SK-N-SH treated with all-trans-retinoic acid at 6 μM for 48 hours (cell line): Measurements from ENCODE around the gene TMEM82.

Experiments used
- ATAC-seq: fragments of 200-7000 bp; cut with Tn5 transposase; 3 replicates; pipeline ENCODE4 v1.9.1; 2020; ENCODE audit warnings: mild to moderate bottlenecking, moderate library complexity
- ARNTL ChIP-seq: fragments of 450-650 bp; formaldehyde crosslinking; IDR thresholded peaks from 2 replicates; pipeline ENCODE4 v1.5.0; 2020; ENCODE audit warnings: low read depth, mild to moderate bottlenecking, moderate library complexity, borderline replicate concordance
- BACH2 ChIP-seq: fragments of 250-450 bp; sonication (Bioruptor Pico); IDR thresholded peaks from 2 replicates; pipeline ENCODE4 v1.9.0; 2021; ENCODE audit warnings: mild to moderate bottlenecking, borderline replicate concordance
- CSDC2 ChIP-seq: fragments of 250-450 bp; sonication (Bioruptor Pico); IDR thresholded peaks from 2 replicates; pipeline ENCODE4 v1.5.0; 2020; ENCODE audit warnings: mild to moderate bottlenecking, moderate library complexity
- ESRRG ChIP-seq: fragments of 250-450 bp; sonication (Bioruptor Pico); IDR thresholded peaks from 2 replicates; pipeline ENCODE4 v1.6.1; 2021; ENCODE audit warnings: mild to moderate bottlenecking
- GLIS3 ChIP-seq: fragments of 250-450 bp; sonication (Bioruptor Pico); IDR thresholded peaks from 2 replicates; pipeline ENCODE4 v1.5.0; 2020; ENCODE audit warnings: mild to moderate bottlenecking, moderate library complexity
- ISL1 ChIP-seq: fragments of 250-450 bp; sonication (Bioruptor Pico); IDR thresholded peaks from 2 replicates; pipeline ENCODE4 v2.1.2; 2022; ENCODE audit warnings: mild to moderate bottlenecking, moderate library complexity
- OSR1 ChIP-seq: fragments of 250-450 bp; sonication (Bioruptor Pico); IDR thresholded peaks from 2 replicates; pipeline ENCODE4 v1.8.0; 2022; ENCODE audit warnings: moderate library complexity, mild to moderate bottlenecking, inconsistent platforms
- PATZ1 ChIP-seq: fragments of 250-450 bp; sonication (Bioruptor Pico); IDR thresholded peaks from 2 replicates; pipeline ENCODE4 v1.8.0; 2020; ENCODE audit warnings: mild to moderate bottlenecking, moderate library complexity, borderline replicate concordance
- POU6F1 ChIP-seq: fragments of 250-450 bp; sonication (Bioruptor Pico); IDR thresholded peaks from 2 replicates; pipeline ENCODE4 v1.8.0; 2021; ENCODE audit warnings: low read depth, mild to moderate bottlenecking, moderate library complexity, borderline replicate concordance
- TCF4 ChIP-seq: fragments of 250-450 bp; sonication (Bioruptor Pico); IDR thresholded peaks from 2 replicates; pipeline ENCODE4 v1.8.0; 2021; ENCODE audit warnings: mild to moderate bottlenecking, moderate library complexity, borderline replicate concordance
- TOX ChIP-seq: fragments of 250-450 bp; sonication (Bioruptor Pico); IDR thresholded peaks from 2 replicates; pipeline ENCODE4 v1.8.0; 2021; ENCODE audit warnings: mild to moderate bottlenecking, moderate library complexity, borderline replicate concordance
- TSHZ2 ChIP-seq: fragments of 250-450 bp; sonication (Bioruptor Pico); IDR thresholded peaks from 2 replicates; pipeline ENCODE4 v1.5.0; 2020; ENCODE audit warnings: mild to moderate bottlenecking, moderate library complexity
- ZC3H10 ChIP-seq: fragments of 250-450 bp; sonication (Bioruptor Pico); IDR thresholded peaks from 2 replicates; pipeline ENCODE4 v1.5.1; 2021; ENCODE audit warnings: mild to moderate bottlenecking, moderate library complexity
- ZFP3 ChIP-seq: fragments of 250-450 bp; sonication (Bioruptor Pico); IDR thresholded peaks from 2 replicates; pipeline ENCODE4 v1.5.0; 2020; ENCODE audit warnings: mild to moderate bottlenecking, moderate library complexity
- ZFP30 ChIP-seq: fragments of 450-650 bp; formaldehyde crosslinking; IDR thresholded peaks from 2 replicates; pipeline ENCODE4 v1.5.0; 2022; ENCODE audit warnings: mild to moderate bottlenecking, moderate library complexity
- ZNF565 ChIP-seq: fragments of 450-650 bp; formaldehyde crosslinking; conservative IDR thresholded peaks from 2 replicates; pipeline ENCODE4 v1.5.0; 2020; ENCODE audit warnings: low read depth, mild to moderate bottlenecking, moderate library complexity
- ZNF70 ChIP-seq: fragments of 450-650 bp; formaldehyde crosslinking; IDR thresholded peaks from 2 replicates; pipeline ENCODE4 v1.5.0; 2020; ENCODE audit warnings: mild to moderate bottlenecking, moderate library complexity
- ZNF8 ChIP-seq: fragments of 450-650 bp; formaldehyde crosslinking; IDR thresholded peaks from 2 replicates; pipeline ENCODE4 v1.5.0; 2020; ENCODE audit warnings: mild to moderate bottlenecking, moderate library complexity
- TF ChIP-seq, protein P1 (sequence below): fragments of 250-450 bp; sonication (Bioruptor Pico); IDR thresholded peaks from 2 replicates; pipeline ENCODE4 v1.5.1; 2021; ENCODE audit warnings: mild to moderate bottlenecking, moderate library complexity

TMEM82 gene

GRCh38 chr1:15724949-15725880 is 17.1 kb upstream of the TMEM82 start:
- no peak for TF ChIP-seq ZFP3 (CRISPR knock-in tag)
- no peak for TF ChIP-seq GLIS3 (CRISPR knock-in tag)
- no peak for TF ChIP-seq ARNTL (CRISPR knock-in tag)
- no peak for TF ChIP-seq ZFP30 (CRISPR knock-in tag)
- TF ChIP-seq BACH2, result no peak
- TF ChIP-seq OSR1 (CRISPR knock-in tag), result no peak
- no peak for TF ChIP-seq ESRRG
- no peak for TF ChIP-seq TSHZ2 (CRISPR knock-in tag)
- TF ChIP-seq, protein P1, sequence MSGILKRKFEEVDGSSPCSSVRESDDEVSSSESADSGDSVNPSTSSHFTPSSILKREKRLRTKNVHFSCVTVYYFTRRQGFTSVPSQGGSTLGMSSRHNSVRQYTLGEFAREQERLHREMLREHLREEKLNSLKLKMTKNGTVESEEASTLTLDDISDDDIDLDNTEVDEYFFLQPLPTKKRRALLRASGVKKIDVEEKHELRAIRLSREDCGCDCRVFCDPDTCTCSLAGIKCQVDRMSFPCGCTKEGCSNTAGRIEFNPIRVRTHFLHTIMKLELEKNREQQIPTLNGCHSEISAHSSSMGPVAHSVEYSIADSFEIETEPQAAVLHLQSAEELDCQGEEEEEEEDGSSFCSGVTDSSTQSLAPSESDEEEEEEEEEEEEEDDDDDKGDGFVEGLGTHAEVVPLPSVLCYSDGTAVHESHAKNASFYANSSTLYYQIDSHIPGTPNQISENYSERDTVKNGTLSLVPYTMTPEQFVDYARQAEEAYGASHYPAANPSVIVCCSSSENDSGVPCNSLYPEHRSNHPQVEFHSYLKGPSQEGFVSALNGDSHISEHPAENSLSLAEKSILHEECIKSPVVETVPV (CRISPR knock-in tag), result no peak
- TF ChIP-seq ZNF565, result no peak
- ATAC-seq, result no peak

DNA sequence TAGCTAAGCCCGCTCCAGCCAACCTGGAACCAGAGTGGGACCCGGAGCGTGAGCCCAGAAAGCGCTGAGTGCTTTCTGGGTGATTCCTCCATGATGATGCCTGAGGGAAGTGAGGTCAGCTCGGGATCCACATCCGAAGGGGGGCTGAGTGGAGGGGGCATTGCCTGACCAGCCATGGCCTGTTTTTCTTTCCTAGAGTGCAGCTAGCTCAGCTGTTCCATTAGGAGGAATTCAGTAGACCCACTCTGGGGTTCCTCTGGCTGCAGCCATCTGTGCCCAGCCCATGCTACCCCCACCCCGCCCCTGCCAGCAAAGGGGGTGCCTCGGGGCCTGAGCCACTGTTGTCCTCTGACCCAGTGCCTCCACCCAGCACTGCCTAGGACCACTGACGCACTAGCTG is 15.8 kb upstream of the TMEM82 start:
- TF ChIP-seq ZFP3 (CRISPR knock-in tag) (no peak), ESRRG (no peak), TOX (CRISPR knock-in tag) (no peak), TCF4 (CRISPR knock-in tag) (no peak), POU6F1 (CRISPR knock-in tag) (no peak), TSHZ2 (CRISPR knock-in tag) (no peak), BACH2 (no peak), ZC3H10 (CRISPR knock-in tag) (no peak), PATZ1 (no peak), ZNF8 (CRISPR knock-in tag) (no peak), ZNF70 (no peak), ARNTL (CRISPR knock-in tag) (no peak), ZNF565 (no peak), ISL1 (no peak), CSDC2 (CRISPR knock-in tag) (no peak), ZFP30 (CRISPR knock-in tag) (no peak), GLIS3 (CRISPR knock-in tag) (no peak)
- TF ChIP-seq, protein P1 (CRISPR knock-in tag), result no peak
- ATAC-seq, result no peak
